CD4-positive, alpha-beta T cell treated with Interleukin-17A for 1 hour (primary cell): ENCODE measurements around the gene TLR2.
"Not testable (repeated sequence)": the region's sequence is repeated elsewhere in the genome, so short reads cannot be mapped to it uniquely, and the experiment has no call there.

Experiments used
- DNase-seq: peaks from one replicate; pipeline ENCODE4 v3.0.0-alpha.2; 2020

TLR2 gene

GRCh38 chr4:153663667-153664066, 20.4 kb upstream of the TLR2 start:
- DNase-seq, result no peak

- DNase-seq, result not testable (repeated sequence)
These were observed 17.6 kb upstream of the TLR2 start for GRCh38 chr4:153666505-153666904.

- no peak for DNase-seq
These were observed 15.4 kb upstream of the TLR2 start for GRCh38 chr4:153668647-153669046.

- no peak for DNase-seq
These were observed 14.2 kb upstream of the TLR2 start for GRCh38 chr4:153669838-153670237.

- no peak for DNase-seq
These were observed 7.6 kb upstream of the TLR2 start for GRCh38 chr4:153676486-153676885.

GRCh38 chr4:153676984-153677383, 7.1 kb upstream of the TLR2 start:
- no peak for DNase-seq

GRCh38 chr4:153679486-153679885, 4.6 kb upstream of the TLR2 start:
- DNase-seq, result no peak

GRCh38 chr4:153683763-153684181, 308 bp upstream of the TLR2 start:
- DNase-seq, result no peak

GRCh38 chr4:153684971-153685371, 891 bp downstream of the TLR2 start:
- no peak for DNase-seq

GRCh38 chr4:153704522-153704921, 20.4 kb downstream of the TLR2 start:
- no peak for DNase-seq

GRCh38 chr4:153705743-153706468, 21.8 kb downstream of the TLR2 start:
- DNase-seq, result no peak

GRCh38 chr4:153706519-153706918, 22.4 kb downstream of the TLR2 start:
- DNase-seq, result no peak

- DNase-seq, result no peak
These were observed 26.6 kb downstream of the TLR2 start for GRCh38 chr4:153710681-153711080.

- no peak for DNase-seq
These were observed 30.0 kb downstream of the TLR2 start for GRCh38 chr4:153713866-153714646.

GRCh38 chr4:153722036-153722435, 38.0 kb downstream of the TLR2 start:
- DNase-seq, result no peak

GRCh38 chr4:153724606-153725005, 40.5 kb downstream of the TLR2 start:
- no peak for DNase-seq

GRCh38 chr4:153725136-153725830, 41.2 kb downstream of the TLR2 start:
- no peak for DNase-seq

- no peak for DNase-seq
These were observed 41.7 kb downstream of the TLR2 start for GRCh38 chr4:153725831-153726154.

GRCh38 chr4:153728151-153728550, 44.1 kb downstream of the TLR2 start:
- DNase-seq, result no peak

- DNase-seq, result no peak
These were observed 44.6 kb downstream of the TLR2 start for GRCh38 chr4:153728660-153729059.

- DNase-seq, result no peak
These were observed 45.8 kb downstream of the TLR2 start for GRCh38 chr4:153729895-153730294.

- no peak for DNase-seq
These were observed 47.2 kb downstream of the TLR2 start for GRCh38 chr4:153731239-153731638.

- no peak for DNase-seq
These were observed 49.8 kb downstream of the TLR2 start for GRCh38 chr4:153733751-153734448.
